Measurements from ENCODE around the gene GPR146. TPM values are rescaled to one million over a fixed set of nuclear protein-coding genes. Genes with fewer than 3 reads are reported as not detected.

The GPR146 gene
- total and polyA plus RNA-seq, 2 of the 8 experiments (the other 6 are each of a cell fraction or from before 2014, with no cell fraction given), result 1.8 to 2.7 TPM

DNA sequence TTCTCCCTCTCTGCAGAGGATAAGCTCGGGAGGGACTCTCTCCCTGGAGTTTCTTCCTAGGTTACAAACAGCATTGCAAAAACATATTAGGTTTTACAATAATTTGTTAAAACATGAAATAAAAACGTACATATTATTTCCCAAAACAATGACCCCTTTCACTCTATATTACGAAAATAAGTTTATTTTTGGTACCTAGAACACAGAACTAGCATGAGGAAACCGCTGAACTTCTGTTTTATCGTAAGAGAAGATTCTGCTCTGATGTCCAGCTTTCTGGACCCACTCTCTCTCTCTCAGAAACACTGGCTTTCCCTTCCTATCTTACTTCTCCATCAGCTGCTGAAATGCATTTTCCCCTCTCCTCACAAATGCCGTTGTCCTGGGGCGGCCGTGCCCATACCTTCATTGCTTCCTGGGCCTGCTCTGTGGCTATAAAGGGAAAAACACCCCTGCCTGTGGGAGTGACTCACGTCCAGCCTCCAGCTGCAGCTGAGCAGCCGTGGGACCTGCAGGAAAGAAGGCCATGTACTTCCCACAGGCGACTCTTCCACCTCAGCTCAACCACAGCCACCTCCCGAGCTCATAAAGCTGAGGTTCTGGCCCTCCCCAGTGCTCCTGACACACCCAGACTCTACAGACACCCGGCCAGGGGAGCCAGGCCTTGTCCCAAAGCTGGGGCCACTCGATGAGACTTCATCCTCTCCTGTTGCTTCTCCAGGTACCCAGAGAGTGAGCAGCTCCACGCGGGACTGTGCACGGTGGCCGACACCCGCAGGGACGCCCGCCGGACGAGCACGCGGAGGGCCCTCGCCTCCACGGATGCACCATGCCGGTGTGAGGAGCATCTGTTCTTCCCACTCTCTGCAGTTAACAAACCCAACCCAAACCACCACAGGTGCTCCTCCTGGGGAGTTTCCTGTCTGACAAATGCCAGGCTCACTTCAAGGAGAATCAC lies 46.6 kb downstream of the GPR146 start (continued):
- TF ChIP-seq HDAC2 (IDR thresholded peaks at IDR 0.05; ENCODE audit: borderline replicate concordance in 1 of 2, low read depth in 2 of 2, low read length in 2 of 2), result no peak
- no peak for TF ChIP-seq JUN (IDR thresholded peaks at IDR 0.05; ENCODE audit: low read depth, low read length)
- TF ChIP-seq, protein P1, sequence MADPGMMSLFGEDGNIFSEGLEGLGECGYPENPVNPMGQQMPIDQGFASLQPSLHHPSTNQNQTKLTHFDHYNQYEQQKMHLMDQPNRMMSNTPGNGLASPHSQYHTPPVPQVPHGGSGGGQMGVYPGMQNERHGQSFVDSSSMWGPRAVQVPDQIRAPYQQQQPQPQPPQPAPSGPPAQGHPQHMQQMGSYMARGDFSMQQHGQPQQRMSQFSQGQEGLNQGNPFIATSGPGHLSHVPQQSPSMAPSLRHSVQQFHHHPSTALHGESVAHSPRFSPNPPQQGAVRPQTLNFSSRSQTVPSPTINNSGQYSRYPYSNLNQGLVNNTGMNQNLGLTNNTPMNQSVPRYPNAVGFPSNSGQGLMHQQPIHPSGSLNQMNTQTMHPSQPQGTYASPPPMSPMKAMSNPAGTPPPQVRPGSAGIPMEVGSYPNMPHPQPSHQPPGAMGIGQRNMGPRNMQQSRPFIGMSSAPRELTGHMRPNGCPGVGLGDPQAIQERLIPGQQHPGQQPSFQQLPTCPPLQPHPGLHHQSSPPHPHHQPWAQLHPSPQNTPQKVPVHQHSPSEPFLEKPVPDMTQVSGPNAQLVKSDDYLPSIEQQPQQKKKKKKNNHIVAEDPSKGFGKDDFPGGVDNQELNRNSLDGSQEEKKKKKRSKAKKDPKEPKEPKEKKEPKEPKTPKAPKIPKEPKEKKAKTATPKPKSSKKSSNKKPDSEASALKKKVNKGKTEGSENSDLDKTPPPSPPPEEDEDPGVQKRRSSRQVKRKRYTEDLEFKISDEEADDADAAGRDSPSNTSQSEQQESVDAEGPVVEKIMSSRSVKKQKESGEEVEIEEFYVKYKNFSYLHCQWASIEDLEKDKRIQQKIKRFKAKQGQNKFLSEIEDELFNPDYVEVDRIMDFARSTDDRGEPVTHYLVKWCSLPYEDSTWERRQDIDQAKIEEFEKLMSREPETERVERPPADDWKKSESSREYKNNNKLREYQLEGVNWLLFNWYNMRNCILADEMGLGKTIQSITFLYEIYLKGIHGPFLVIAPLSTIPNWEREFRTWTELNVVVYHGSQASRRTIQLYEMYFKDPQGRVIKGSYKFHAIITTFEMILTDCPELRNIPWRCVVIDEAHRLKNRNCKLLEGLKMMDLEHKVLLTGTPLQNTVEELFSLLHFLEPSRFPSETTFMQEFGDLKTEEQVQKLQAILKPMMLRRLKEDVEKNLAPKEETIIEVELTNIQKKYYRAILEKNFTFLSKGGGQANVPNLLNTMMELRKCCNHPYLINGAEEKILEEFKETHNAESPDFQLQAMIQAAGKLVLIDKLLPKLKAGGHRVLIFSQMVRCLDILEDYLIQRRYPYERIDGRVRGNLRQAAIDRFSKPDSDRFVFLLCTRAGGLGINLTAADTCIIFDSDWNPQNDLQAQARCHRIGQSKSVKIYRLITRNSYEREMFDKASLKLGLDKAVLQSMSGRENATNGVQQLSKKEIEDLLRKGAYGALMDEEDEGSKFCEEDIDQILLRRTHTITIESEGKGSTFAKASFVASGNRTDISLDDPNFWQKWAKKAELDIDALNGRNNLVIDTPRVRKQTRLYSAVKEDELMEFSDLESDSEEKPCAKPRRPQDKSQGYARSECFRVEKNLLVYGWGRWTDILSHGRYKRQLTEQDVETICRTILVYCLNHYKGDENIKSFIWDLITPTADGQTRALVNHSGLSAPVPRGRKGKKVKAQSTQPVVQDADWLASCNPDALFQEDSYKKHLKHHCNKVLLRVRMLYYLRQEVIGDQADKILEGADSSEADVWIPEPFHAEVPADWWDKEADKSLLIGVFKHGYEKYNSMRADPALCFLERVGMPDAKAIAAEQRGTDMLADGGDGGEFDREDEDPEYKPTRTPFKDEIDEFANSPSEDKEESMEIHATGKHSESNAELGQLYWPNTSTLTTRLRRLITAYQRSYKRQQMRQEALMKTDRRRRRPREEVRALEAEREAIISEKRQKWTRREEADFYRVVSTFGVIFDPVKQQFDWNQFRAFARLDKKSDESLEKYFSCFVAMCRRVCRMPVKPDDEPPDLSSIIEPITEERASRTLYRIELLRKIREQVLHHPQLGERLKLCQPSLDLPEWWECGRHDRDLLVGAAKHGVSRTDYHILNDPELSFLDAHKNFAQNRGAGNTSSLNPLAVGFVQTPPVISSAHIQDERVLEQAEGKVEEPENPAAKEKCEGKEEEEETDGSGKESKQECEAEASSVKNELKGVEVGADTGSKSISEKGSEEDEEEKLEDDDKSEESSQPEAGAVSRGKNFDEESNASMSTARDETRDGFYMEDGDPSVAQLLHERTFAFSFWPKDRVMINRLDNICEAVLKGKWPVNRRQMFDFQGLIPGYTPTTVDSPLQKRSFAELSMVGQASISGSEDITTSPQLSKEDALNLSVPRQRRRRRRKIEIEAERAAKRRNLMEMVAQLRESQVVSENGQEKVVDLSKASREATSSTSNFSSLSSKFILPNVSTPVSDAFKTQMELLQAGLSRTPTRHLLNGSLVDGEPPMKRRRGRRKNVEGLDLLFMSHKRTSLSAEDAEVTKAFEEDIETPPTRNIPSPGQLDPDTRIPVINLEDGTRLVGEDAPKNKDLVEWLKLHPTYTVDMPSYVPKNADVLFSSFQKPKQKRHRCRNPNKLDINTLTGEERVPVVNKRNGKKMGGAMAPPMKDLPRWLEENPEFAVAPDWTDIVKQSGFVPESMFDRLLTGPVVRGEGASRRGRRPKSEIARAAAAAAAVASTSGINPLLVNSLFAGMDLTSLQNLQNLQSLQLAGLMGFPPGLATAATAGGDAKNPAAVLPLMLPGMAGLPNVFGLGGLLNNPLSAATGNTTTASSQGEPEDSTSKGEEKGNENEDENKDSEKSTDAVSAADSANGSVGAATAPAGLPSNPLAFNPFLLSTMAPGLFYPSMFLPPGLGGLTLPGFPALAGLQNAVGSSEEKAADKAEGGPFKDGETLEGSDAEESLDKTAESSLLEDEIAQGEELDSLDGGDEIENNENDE (IDR thresholded peaks at IDR 0.05; ENCODE audit: insufficient replicate concordance, low read length), result no peak
- no peak for TF ChIP-seq NRF1 (IDR thresholded peaks at IDR 0.05; ENCODE audit: low read depth, low read length)

Measured in H1 (cell line).